ENCODE data around the gene SEM1.

GRCh38 chr7:96663871-96664445 is 45.7 kb downstream of the SEM1 start:
- TF ChIP-seq, protein P1, sequence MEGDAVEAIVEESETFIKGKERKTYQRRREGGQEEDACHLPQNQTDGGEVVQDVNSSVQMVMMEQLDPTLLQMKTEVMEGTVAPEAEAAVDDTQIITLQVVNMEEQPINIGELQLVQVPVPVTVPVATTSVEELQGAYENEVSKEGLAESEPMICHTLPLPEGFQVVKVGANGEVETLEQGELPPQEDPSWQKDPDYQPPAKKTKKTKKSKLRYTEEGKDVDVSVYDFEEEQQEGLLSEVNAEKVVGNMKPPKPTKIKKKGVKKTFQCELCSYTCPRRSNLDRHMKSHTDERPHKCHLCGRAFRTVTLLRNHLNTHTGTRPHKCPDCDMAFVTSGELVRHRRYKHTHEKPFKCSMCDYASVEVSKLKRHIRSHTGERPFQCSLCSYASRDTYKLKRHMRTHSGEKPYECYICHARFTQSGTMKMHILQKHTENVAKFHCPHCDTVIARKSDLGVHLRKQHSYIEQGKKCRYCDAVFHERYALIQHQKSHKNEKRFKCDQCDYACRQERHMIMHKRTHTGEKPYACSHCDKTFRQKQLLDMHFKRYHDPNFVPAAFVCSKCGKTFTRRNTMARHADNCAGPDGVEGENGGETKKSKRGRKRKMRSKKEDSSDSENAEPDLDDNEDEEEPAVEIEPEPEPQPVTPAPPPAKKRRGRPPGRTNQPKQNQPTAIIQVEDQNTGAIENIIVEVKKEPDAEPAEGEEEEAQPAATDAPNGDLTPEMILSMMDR (conservative IDR thresholded peaks at IDR 0.05 in 1 of 2, IDR thresholded peaks at IDR 0.05 in 1 of 2; ENCODE audit: extremely low read depth in 1 of 2, insufficient read depth in 1 of 2, low read depth in 1 of 2, low read length in 2 of 2) = no peak
- TF ChIP-seq EZH2 (IDR thresholded peaks at IDR 0.05; ENCODE audit: borderline replicate concordance, low read length) = no peak
